Fibroblast of lung (primary cell): ENCODE measurements around the gene PTPRE. TPM values are rescaled to one million over a fixed set of nuclear protein-coding genes. Genes with fewer than 3 reads are reported as not detected.

Source experiments
- DNase-seq, 2 donors: peaks; one replicate each; pipeline versions ENCODE4 v3.0.0 to v3.0.0-alpha.2; 2010; ENCODE audit warnings: low read depth in 2 of 2
- H2AFZ ChIP-seq: 2 replicates; pipeline ENCODE4 v1.5.1; 2012; ENCODE audit warnings: low read length, control low read depth, inconsistent platforms
- H3K27ac ChIP-seq: 2 replicates; pipeline ENCODE4 v1.5.1; 2011; ENCODE audit warnings: low read length, control low read depth; ENCODE audit not compliant: insufficient read depth
- H3K27me3 ChIP-seq: 2 replicates; pipeline ENCODE4 v1.5.1; 2011; ENCODE audit warnings: mild to moderate bottlenecking, low read length; ENCODE audit not compliant: control insufficient read depth, insufficient read depth
- H3K36me3 ChIP-seq: 2 replicates; pipeline ENCODE4 v1.5.1; 2011; ENCODE audit warnings: low read length; ENCODE audit not compliant: control insufficient read depth, insufficient read depth
- H3K4me1 ChIP-seq: 2 replicates; pipeline ENCODE4 v1.5.1; 2011; ENCODE audit warnings: low read length; ENCODE audit not compliant: control insufficient read depth, insufficient read depth; ENCODE audit errors: extremely low read depth
- H3K4me2 ChIP-seq: 2 replicates; pipeline ENCODE4 v1.5.1; 2011; ENCODE audit warnings: low read length, control low read depth; ENCODE audit not compliant: insufficient read depth; ENCODE audit errors: extremely low read depth
- H3K4me3 ChIP-seq, 4 experiments: fragments of 200-600 bp in 1 of 4; sonication (generic) in 1 of 4; replicated peaks in 1 of 4; 2 replicates each; pipeline ENCODE4 v1.5.1; 2011 to 2016; ENCODE audit warnings: low read length in 4 of 4, low read depth in 3 of 4, mild to moderate bottlenecking in 3 of 4, control low read depth in 2 of 4, inconsistent platforms in 1 of 4, mixed read lengths in 1 of 4; ENCODE audit not compliant: insufficient read depth in 1 of 4; ENCODE audit errors: control extremely low read depth in 1 of 4
- H3K79me2 ChIP-seq: 2 replicates; pipeline ENCODE4 v1.5.1; 2012; ENCODE audit warnings: mild to moderate bottlenecking, low read length, inconsistent platforms; ENCODE audit not compliant: control insufficient read depth, insufficient read depth
- H3K9ac ChIP-seq: 2 replicates; pipeline ENCODE4 v1.5.1; 2011; ENCODE audit warnings: mild to moderate bottlenecking, low read length, control low read depth; ENCODE audit not compliant: insufficient read depth
- H3K9me3 ChIP-seq: 2 replicates; pipeline ENCODE4 v1.5.1; 2012; ENCODE audit warnings: low read depth, low read length; ENCODE audit not compliant: control insufficient read depth, insufficient read depth
- H4K20me1 ChIP-seq: 2 replicates; pipeline ENCODE4 v1.5.1; 2011; ENCODE audit warnings: low read length; ENCODE audit not compliant: control insufficient read depth, insufficient read depth; ENCODE audit errors: extremely low read depth
- EZH2 ChIP-seq: IDR thresholded peaks from 2 replicates; pipeline ENCODE4 v1.5.1; 2012; ENCODE audit warnings: low read length, control low read depth, mild to moderate bottlenecking; ENCODE audit errors: missing control alignments
- polyA plus RNA-seq, 2 donors: library from polyadenylated mRNA; depleted of rRNA in 1 of 2; stranded (reverse) in 1 of 2; unstranded in 1 of 2; fragments of >200 nt; gene quantifications; 2 replicates each; pipeline ENCODE4 v1.2.1, GENCODE V29; 2011 to 2012; ENCODE audit warnings: missing spikeins in 1 of 2
- total RNA-seq: library from RNA; depleted of rRNA; stranded (reverse); fragments of >200 nt; gene quantifications from 2 replicates; pipeline ENCODE4 v1.2.1, GENCODE V29; 2014
- TF ChIP-seq, protein P1 (sequence below), 2 donors: IDR thresholded peaks in 1 of 2; conservative IDR thresholded peaks in 1 of 2; 1 replicate in 1 of 2; 2 replicates in 1 of 2; pipeline ENCODE4 v1.5.1; 2011 to 2012; ENCODE audit warnings: low read length in 2 of 2, control low read depth in 1 of 2, inconsistent platforms in 1 of 2, low read depth in 1 of 2, mild to moderate bottlenecking in 1 of 2

The PTPRE gene
- total and polyA plus RNA-seq, 2 donors (not counting 1 experiment from before 2014, with no cell fraction given): 0.75 to 1.8 TPM

GRCh38 chr10:128040681-128041080 lies 133.8 kb downstream of the PTPRE start:
- no peak for DNase-seq
- Histone ChIP-seq H4K20me1 (no peaks in the 10 kb centered on the region), H3K27ac (no peak overlapping the region), H3K9ac (no peak overlapping the region), H3K4me1 (no peaks in the 10 kb centered on the region), H3K36me3 (no peaks in the 10 kb centered on the region), H3K4me2 (no peak overlapping the region), H2AFZ (no peak overlapping the region), H3K9me3 (no peaks in the 10 kb centered on the region), H3K79me2 (no peaks in the 10 kb centered on the region), H3K27me3 (no peaks in the 10 kb centered on the region), H3K4me3 (no peak overlapping the region)
- TF ChIP-seq, protein P1, sequence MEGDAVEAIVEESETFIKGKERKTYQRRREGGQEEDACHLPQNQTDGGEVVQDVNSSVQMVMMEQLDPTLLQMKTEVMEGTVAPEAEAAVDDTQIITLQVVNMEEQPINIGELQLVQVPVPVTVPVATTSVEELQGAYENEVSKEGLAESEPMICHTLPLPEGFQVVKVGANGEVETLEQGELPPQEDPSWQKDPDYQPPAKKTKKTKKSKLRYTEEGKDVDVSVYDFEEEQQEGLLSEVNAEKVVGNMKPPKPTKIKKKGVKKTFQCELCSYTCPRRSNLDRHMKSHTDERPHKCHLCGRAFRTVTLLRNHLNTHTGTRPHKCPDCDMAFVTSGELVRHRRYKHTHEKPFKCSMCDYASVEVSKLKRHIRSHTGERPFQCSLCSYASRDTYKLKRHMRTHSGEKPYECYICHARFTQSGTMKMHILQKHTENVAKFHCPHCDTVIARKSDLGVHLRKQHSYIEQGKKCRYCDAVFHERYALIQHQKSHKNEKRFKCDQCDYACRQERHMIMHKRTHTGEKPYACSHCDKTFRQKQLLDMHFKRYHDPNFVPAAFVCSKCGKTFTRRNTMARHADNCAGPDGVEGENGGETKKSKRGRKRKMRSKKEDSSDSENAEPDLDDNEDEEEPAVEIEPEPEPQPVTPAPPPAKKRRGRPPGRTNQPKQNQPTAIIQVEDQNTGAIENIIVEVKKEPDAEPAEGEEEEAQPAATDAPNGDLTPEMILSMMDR (conservative IDR thresholded peaks at IDR 0.05 in 1 of 2, IDR thresholded peaks at IDR 0.05 in 1 of 2; ENCODE audit: low read depth in 1 of 2, low read length in 2 of 2): no peak
- no peak for TF ChIP-seq EZH2

DNA sequence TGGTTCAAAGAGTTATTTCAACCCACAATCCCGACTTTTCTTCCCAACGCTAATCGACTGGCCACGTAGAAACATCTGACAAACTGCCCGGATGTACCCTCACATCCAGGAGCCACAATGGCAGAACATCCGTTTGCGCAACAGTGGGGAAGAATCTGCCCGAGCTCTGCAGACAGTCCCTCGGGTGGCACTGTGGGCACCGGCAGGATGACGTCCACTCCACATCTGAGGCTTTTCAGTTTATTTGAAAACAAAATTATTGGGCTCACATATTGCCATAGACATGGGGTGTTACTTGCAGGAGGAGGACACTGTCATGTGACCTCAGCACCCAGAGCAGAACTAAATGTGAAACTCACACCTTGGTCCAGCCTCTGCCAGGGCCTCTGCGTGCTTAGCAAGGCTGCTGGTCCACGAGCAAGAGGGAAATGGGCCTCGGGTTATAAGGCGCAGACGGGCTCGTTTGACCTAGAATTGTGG lies 135.3 kb downstream of the PTPRE start:
- Histone ChIP-seq H3K79me2 (no peaks in the 10 kb centered on the region), H3K4me2 (no peak overlapping the region), H4K20me1 (no peaks in the 10 kb centered on the region), H3K9me3 (no peaks in the 10 kb centered on the region), H3K27ac (no peak overlapping the region), H3K9ac (no peak overlapping the region), H2AFZ (no peak overlapping the region), H3K4me3 (no peak overlapping the region), H3K36me3 (no peaks in the 10 kb centered on the region), H3K27me3 (no peaks in the 10 kb centered on the region), H3K4me1 (no peaks in the 10 kb centered on the region)
- TF ChIP-seq EZH2: no peak
- TF ChIP-seq, protein P1 (conservative IDR thresholded peaks at IDR 0.05 in 1 of 2, IDR thresholded peaks at IDR 0.05 in 1 of 2; ENCODE audit: low read depth in 1 of 2, low read length in 2 of 2): no peak
- no peak for DNase-seq

DNA sequence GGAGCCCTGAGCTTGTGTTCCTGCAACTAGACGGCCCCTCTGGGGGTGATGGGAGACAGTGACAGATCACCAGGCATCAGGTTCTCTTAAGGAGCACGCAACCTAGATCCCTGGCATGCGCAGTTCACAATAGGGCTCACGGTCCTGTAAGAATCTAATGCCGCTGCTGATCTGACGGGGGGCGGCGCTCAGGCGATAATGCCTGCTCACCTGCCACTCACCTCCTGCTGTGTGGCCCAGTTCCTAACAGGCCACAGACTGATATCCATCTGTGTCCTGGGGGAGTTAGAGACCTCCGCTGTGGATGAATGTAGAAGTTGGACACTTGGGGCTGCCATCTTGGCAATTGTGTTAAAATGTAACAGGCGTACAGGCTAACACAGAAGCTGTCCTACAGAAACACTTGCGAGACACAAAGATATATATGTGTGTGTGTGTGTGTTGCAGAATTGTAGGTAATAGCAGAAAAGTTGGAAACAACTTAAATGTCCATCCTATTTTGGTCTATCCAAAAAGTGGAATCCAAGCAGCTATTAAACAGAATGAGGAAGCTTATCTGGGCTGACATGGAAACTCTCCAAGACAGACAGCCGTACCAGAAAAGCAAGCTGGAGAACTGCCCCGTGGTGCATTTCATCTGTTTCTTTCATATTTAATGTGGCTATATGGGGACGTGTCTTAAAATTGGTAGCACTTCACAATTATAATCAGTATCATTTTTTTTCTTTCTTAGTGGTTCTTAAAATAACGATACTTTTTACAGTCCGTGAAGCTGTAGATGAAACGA lies 136.5 kb downstream of the PTPRE start:
- Histone ChIP-seq H2AFZ (no peak overlapping the region), H3K9ac (no peak overlapping the region)

More for the DNA sequence above, 136.5 kb downstream of the PTPRE start:
- H3K27ac ChIP-seq: no peak overlapping the region
- H3K4me3 ChIP-seq: no peak overlapping the region
- no peaks in the 10 kb centered on the region for H3K27me3 ChIP-seq
- H3K4me2 ChIP-seq: no peak overlapping the region
- no peaks in the 10 kb centered on the region for H3K79me2 ChIP-seq
- no peaks in the 10 kb centered on the region for H3K4me1 ChIP-seq
- no peaks in the 10 kb centered on the region for H4K20me1 ChIP-seq
- no peak for DNase-seq
- no peak for TF ChIP-seq EZH2
- TF ChIP-seq, protein P1 (conservative IDR thresholded peaks at IDR 0.05 in 1 of 2, IDR thresholded peaks at IDR 0.05 in 1 of 2; ENCODE audit: low read depth in 1 of 2, low read length in 2 of 2): no peak
- H3K9me3 ChIP-seq: no peaks in the 10 kb centered on the region
- H3K36me3 ChIP-seq: no peaks in the 10 kb centered on the region
